Nephron progenitor cell (in vitro differentiated cells): ENCODE results near the gene HASPIN.
"Not testable (repeated sequence)": the region's sequence is repeated elsewhere in the genome, so short reads cannot be mapped to it uniquely, and the experiment has no call there.

Source experiments
- DNase-seq: peaks from one replicate; pipeline ENCODE4 v3.0.0; 2021
- H3K27ac Mint-ChIP-seq: 2 replicates; pipeline ENCODE4 v1.8.0; 2021; ENCODE audit warnings: mild to moderate bottlenecking, moderate library complexity, mixed read lengths
- H3K27me3 Mint-ChIP-seq: 2 replicates; pipeline ENCODE4 v1.8.0; 2021; ENCODE audit warnings: mild to moderate bottlenecking, low read depth, mixed read lengths; ENCODE audit not compliant: poor library complexity
- H3K36me3 Mint-ChIP-seq: 2 replicates; pipeline ENCODE4 v1.8.0; 2021; ENCODE audit warnings: low read depth, mixed read lengths
- H3K4me1 Mint-ChIP-seq: 2 replicates; pipeline ENCODE4 v1.8.0; 2021; ENCODE audit warnings: mixed read lengths
- H3K4me3 Mint-ChIP-seq: 2 replicates; pipeline ENCODE4 v1.8.0; 2021; ENCODE audit warnings: mild to moderate bottlenecking, moderate library complexity, mixed read lengths
- H3K9me3 Mint-ChIP-seq: 2 replicates; pipeline ENCODE4 v1.8.0; 2021; ENCODE audit warnings: mild to moderate bottlenecking, moderate library complexity, mixed read lengths
- TF ChIP-seq, protein P1 (sequence below): fragments of 200-600 bp; sonication (generic); IDR thresholded peaks from 2 replicates; pipeline ENCODE4 v1.5.0; 2021; ENCODE audit warnings: antibody characterized with exemption

Gene HASPIN

GRCh38 chr17:3724378-3725077, 825 bp downstream of the HASPIN start:
- Mint-ChIP-seq H3K27me3 (no peaks in the 10 kb centered on the region), H3K4me3 (peak overlapping the region; percentile 85), H3K4me1 (peaks cover 35% of the 10 kb centered on the region), H3K27ac (peak overlapping the region; percentile 89), H3K9me3 (no peaks in the 10 kb centered on the region), H3K36me3 (peaks cover 39% of the 10 kb centered on the region)
- no peak for DNase-seq
- TF ChIP-seq, protein P1, sequence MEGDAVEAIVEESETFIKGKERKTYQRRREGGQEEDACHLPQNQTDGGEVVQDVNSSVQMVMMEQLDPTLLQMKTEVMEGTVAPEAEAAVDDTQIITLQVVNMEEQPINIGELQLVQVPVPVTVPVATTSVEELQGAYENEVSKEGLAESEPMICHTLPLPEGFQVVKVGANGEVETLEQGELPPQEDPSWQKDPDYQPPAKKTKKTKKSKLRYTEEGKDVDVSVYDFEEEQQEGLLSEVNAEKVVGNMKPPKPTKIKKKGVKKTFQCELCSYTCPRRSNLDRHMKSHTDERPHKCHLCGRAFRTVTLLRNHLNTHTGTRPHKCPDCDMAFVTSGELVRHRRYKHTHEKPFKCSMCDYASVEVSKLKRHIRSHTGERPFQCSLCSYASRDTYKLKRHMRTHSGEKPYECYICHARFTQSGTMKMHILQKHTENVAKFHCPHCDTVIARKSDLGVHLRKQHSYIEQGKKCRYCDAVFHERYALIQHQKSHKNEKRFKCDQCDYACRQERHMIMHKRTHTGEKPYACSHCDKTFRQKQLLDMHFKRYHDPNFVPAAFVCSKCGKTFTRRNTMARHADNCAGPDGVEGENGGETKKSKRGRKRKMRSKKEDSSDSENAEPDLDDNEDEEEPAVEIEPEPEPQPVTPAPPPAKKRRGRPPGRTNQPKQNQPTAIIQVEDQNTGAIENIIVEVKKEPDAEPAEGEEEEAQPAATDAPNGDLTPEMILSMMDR, result no peak

DNA sequence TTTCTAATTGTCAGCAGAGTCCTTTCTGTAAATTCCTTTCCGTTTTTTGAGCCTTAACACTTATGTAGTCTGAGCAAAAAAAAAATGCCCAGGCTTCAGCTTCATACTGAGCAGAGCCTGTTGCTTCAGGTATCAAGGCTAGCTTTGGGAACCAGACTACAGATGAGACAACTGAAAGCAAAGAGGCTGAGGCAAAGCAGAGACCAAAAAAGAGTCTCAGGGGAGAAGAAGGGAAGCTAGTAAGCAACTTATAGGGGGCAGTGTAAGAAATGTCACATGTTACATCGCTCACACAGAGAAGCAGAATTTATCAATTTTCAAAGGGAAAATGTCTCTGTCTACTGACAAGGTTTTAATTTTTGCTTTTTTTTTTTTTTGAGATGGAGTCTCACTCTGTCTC, 3.3 kb downstream of the HASPIN start:
- Mint-ChIP-seq H3K27ac (no peak overlapping the region), H3K9me3 (no peaks in the 10 kb centered on the region), H3K4me1 (peaks cover 48% of the 10 kb centered on the region), H3K36me3 (peaks cover 32% of the 10 kb centered on the region), H3K4me3 (no peak overlapping the region), H3K27me3 (peaks cover 3% of the 10 kb centered on the region)
- TF ChIP-seq, protein P1, result no peak
- DNase-seq, result no peak

DNA sequence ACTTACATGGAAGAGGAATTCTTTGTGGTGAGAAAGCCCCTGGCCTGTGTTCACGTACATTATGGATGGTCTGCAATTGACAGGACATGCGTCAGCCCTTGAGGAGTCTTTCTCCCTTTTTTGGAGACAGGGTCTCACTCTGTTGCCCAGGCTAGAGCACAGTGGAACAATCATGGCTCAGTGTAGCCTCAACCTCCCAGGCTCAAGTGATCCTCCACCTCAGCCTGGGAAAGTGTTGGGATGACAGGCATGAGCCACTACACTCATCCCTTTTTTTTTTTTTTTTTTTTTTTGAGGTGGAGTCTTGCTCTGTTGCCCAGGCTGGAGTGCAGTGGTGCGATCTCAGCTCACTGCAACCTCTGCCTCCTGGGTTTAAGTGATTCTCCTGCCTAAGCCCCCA, 4.4 kb downstream of the HASPIN start:
- Mint-ChIP-seq H3K4me1 (peaks cover 43% of the 10 kb centered on the region), H3K36me3 (peaks cover 32% of the 10 kb centered on the region)
- H3K4me3 Mint-ChIP-seq, DNase-seq, H3K27me3 Mint-ChIP-seq, H3K27ac Mint-ChIP-seq, H3K9me3 Mint-ChIP-seq: not testable (repeated sequence)

GRCh38 chr17:3729881-3730280, 6.2 kb downstream of the HASPIN start:
- TF ChIP-seq, protein P1, result no peak
- no peak overlapping the region for H3K27ac Mint-ChIP-seq

DNA sequence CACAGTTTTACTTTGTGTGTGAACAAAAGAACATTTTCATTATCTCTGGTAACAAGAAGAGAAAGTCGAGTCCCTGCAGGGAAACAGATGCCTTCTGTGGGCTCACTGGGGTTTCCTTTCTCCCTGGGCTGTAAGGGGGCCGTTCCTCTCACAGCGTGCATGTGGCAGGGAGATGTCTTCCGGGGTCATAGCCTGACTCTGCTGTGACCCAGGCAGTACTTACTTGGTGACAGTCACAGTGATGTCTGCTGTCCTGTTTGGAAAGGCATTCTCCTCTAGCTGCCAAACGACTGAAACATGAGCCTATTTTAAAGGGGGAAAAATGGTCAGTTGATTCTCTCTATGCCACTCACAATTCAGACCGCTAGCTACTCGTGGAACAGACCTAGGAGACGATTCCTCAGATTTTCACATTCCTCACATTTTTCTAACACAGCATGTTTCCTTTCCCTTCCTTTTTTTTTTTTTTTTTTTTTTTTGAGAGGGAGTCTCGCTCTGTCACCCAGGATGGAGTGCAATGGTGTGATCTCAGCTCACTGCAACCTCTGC, 7.3 kb downstream of the HASPIN start:
- TF ChIP-seq, protein P1, result no peak
- Mint-ChIP-seq H3K4me1 (peaks cover 29% of the 10 kb centered on the region), H3K36me3 (peaks cover 20% of the 10 kb centered on the region), H3K27me3 (peaks cover 3% of the 10 kb centered on the region), H3K9me3 (no peaks in the 10 kb centered on the region), H3K4me3 (no peak overlapping the region), H3K27ac (peak overlapping the region; percentile 86)
- no peak for DNase-seq

More at GRCh38 chr17:3729881-3730280, 6.2 kb downstream of the HASPIN start:
- peaks cover 40% of the 10 kb centered on the region for H3K4me1 Mint-ChIP-seq
- no peak overlapping the region for H3K4me3 Mint-ChIP-seq
- peaks cover 3% of the 10 kb centered on the region for H3K27me3 Mint-ChIP-seq
- peaks cover 28% of the 10 kb centered on the region for H3K36me3 Mint-ChIP-seq
- no peaks in the 10 kb centered on the region for H3K9me3 Mint-ChIP-seq
- DNase-seq, result no peak

GRCh38 chr17:3732210-3732621, 8.5 kb downstream of the HASPIN start:
- peaks cover 11% of the 10 kb centered on the region for H3K36me3 Mint-ChIP-seq

GRCh38 chr17:3734911-3735276, 11.2 kb downstream of the HASPIN start:
- not testable (repeated sequence) for DNase-seq, H3K36me3 Mint-ChIP-seq, H3K4me3 Mint-ChIP-seq, H3K27ac Mint-ChIP-seq, H3K9me3 Mint-ChIP-seq
- Mint-ChIP-seq H3K4me1 (peaks cover 44% of the 10 kb centered on the region), H3K27me3 (peaks cover 22% of the 10 kb centered on the region)

More at GRCh38 chr17:3732210-3732621, 8.5 kb downstream of the HASPIN start:
- Mint-ChIP-seq H3K4me3 (no peak overlapping the region), H3K4me1 (peaks cover 26% of the 10 kb centered on the region), H3K27ac (no peak overlapping the region), H3K9me3 (no peaks in the 10 kb centered on the region), H3K27me3 (peaks cover 11% of the 10 kb centered on the region)
- TF ChIP-seq, protein P1, result no peak
- DNase-seq, result no peak
